H9 (cell line): ENCODE data around the gene STX11. TPM values are rescaled to one million over a fixed set of nuclear protein-coding genes. Genes with fewer than 3 reads are reported as not detected.

ENCODE experiments used
- DNase-seq: peaks from one replicate; pipeline ENCODE4 v3.0.0-alpha.2; 2017
- H2AFZ ChIP-seq: one replicate; pipeline ENCODE4 v1.6.1; 2013; ENCODE audit warnings: mild to moderate bottlenecking, low read length, control low read depth, moderate library complexity
- H2AK5ac ChIP-seq: 2 replicates; pipeline ENCODE4 v1.6.1; 2013; ENCODE audit warnings: low read length, control low read depth, mixed read lengths; ENCODE audit not compliant: insufficient read length
- H2BK120ac ChIP-seq: one replicate; pipeline ENCODE4 v1.6.1; 2013; ENCODE audit warnings: low read depth, mild to moderate bottlenecking, low read length, control low read depth, inconsistent platforms; ENCODE audit not compliant: poor library complexity, severe bottlenecking
- H2BK12ac ChIP-seq: 2 replicates; pipeline ENCODE4 v1.6.1; 2013; ENCODE audit warnings: low read length, control low read depth, mixed read lengths, low read depth; ENCODE audit not compliant: insufficient read length
- H2BK15ac ChIP-seq: 2 replicates; pipeline ENCODE4 v1.6.1; 2013; ENCODE audit warnings: low read depth, low read length, control low read depth
- H2BK20ac ChIP-seq: one replicate; pipeline ENCODE4 v1.6.1; 2013; ENCODE audit warnings: low read depth, mild to moderate bottlenecking, low read length, control low read depth, inconsistent platforms; ENCODE audit not compliant: poor library complexity, severe bottlenecking
- H2BK5ac ChIP-seq: 2 replicates; pipeline ENCODE4 v1.6.1; 2013; ENCODE audit warnings: low read length, control low read depth, mixed read lengths; ENCODE audit not compliant: insufficient read length
- H3K14ac ChIP-seq: 2 replicates; pipeline ENCODE4 v1.6.1; 2013; ENCODE audit warnings: low read length, control low read depth; ENCODE audit not compliant: insufficient read depth
- H3K18ac ChIP-seq: 2 replicates; pipeline ENCODE4 v1.6.1; 2013; ENCODE audit warnings: low read depth, mild to moderate bottlenecking, mixed read lengths, low read length, control low read depth; ENCODE audit not compliant: insufficient read length
- H3K23ac ChIP-seq: 2 replicates; pipeline ENCODE4 v1.6.1; 2013; ENCODE audit warnings: low read length, control low read depth, mixed read lengths, low read depth; ENCODE audit not compliant: insufficient read length
- H3K23me2 ChIP-seq: 2 replicates; pipeline ENCODE4 v1.6.1; 2013; ENCODE audit warnings: low read depth, mild to moderate bottlenecking, mixed read lengths, low read length, control low read depth; ENCODE audit not compliant: insufficient read length, poor library complexity, severe bottlenecking
- H3K27ac ChIP-seq: 2 replicates; pipeline ENCODE4 v1.5.1; 2013; ENCODE audit warnings: low read length, control low read depth, mixed read lengths, low read depth; ENCODE audit not compliant: insufficient read length
- H3K27me3 ChIP-seq: 2 replicates; pipeline ENCODE4 v1.6.1; 2013; ENCODE audit warnings: low read length, control low read depth, inconsistent platforms; ENCODE audit not compliant: insufficient read depth
- H3K4ac ChIP-seq: 2 replicates; pipeline ENCODE4 v1.6.1; 2013; ENCODE audit warnings: low read depth, mild to moderate bottlenecking, control low read depth, inconsistent platforms, low read length, moderate library complexity
- H3K4me1 ChIP-seq: 2 replicates; pipeline ENCODE4 v1.6.1; 2013; ENCODE audit warnings: low read length, control low read depth, inconsistent platforms; ENCODE audit not compliant: insufficient read depth
- H3K4me2 ChIP-seq: 2 replicates; pipeline ENCODE4 v1.6.1; 2013; ENCODE audit warnings: low read length, control low read depth, mixed read lengths; ENCODE audit not compliant: insufficient read length, insufficient read depth
- H3K56ac ChIP-seq: 2 replicates; pipeline ENCODE4 v1.6.1; 2013; ENCODE audit warnings: low read depth, mild to moderate bottlenecking, mixed read lengths, low read length, control low read depth; ENCODE audit not compliant: insufficient read length
- H3K79me1 ChIP-seq: 2 replicates; pipeline ENCODE4 v1.6.1; 2013; ENCODE audit warnings: low read depth, mild to moderate bottlenecking, moderate library complexity, low read length, control low read depth, inconsistent platforms; ENCODE audit not compliant: insufficient read depth, poor library complexity, severe bottlenecking
- H3K79me2 ChIP-seq: 2 replicates; pipeline ENCODE4 v1.6.1; 2013; ENCODE audit warnings: low read length, control low read depth, inconsistent platforms; ENCODE audit not compliant: insufficient read depth
- H3K9ac ChIP-seq: 2 replicates; pipeline ENCODE4 v1.6.1; 2013; ENCODE audit warnings: low read length, control low read depth, mixed read lengths; ENCODE audit not compliant: insufficient read length; ENCODE audit errors: extremely low read depth
- H3K9me3 ChIP-seq: one replicate; pipeline ENCODE4 v1.6.1; 2013; ENCODE audit warnings: low read depth, low read length, inconsistent platforms; ENCODE audit not compliant: control insufficient read depth
- H3T11ph ChIP-seq: one replicate; pipeline ENCODE4 v1.6.1; 2013; ENCODE audit warnings: mild to moderate bottlenecking, low read length, control low read depth, inconsistent platforms
- H4K20me1 ChIP-seq: one replicate; pipeline ENCODE4 v1.6.1; 2013; ENCODE audit not compliant: control insufficient read depth, insufficient read length, insufficient read depth
- H4K5ac ChIP-seq: 2 replicates; pipeline ENCODE4 v1.6.1; 2013; ENCODE audit warnings: low read depth, mild to moderate bottlenecking, mixed read lengths, low read length, control low read depth; ENCODE audit not compliant: insufficient read length
- H4K8ac ChIP-seq: replicated peaks from 2 replicates; pipeline ENCODE4 v1.6.1; 2013; ENCODE audit warnings: low read length, control low read depth, mixed read lengths, low read depth; ENCODE audit not compliant: insufficient read length
- H4K91ac ChIP-seq: 2 replicates; pipeline ENCODE4 v1.6.1; 2013; ENCODE audit warnings: low read depth, mild to moderate bottlenecking, moderate library complexity, mixed read lengths, low read length, control low read depth; ENCODE audit not compliant: insufficient read length
- H3K27ac Mint-ChIP-seq, 3 experiments: 2 replicates in 2 of 3; 3 replicates in 1 of 3; pipeline ENCODE4 v1.8.0; 2020 to 2021; ENCODE audit warnings: mixed read lengths in 3 of 3, mild to moderate bottlenecking in 1 of 3, moderate library complexity in 1 of 3
- H3K27me3 Mint-ChIP-seq: 2 replicates; pipeline ENCODE4 v1.8.0; 2021; ENCODE audit warnings: low read depth, mild to moderate bottlenecking, moderate library complexity, mixed read lengths
- H3K36me3 Mint-ChIP-seq, 3 experiments: 2 replicates in 2 of 3; 3 replicates in 1 of 3; pipeline ENCODE4 v1.8.0; 2020 to 2021; ENCODE audit warnings: low read depth in 3 of 3, mixed read lengths in 3 of 3; ENCODE audit not compliant: insufficient read depth in 1 of 3
- H3K4me1 Mint-ChIP-seq, 2 experiments: 2 replicates each; pipeline ENCODE4 v1.8.0; 2020; ENCODE audit warnings: mixed read lengths in 2 of 2
- H3K4me3 Mint-ChIP-seq, 2 experiments: 2 replicates in 1 of 2; 3 replicates in 1 of 2; pipeline ENCODE4 v1.8.0; 2020 to 2021; ENCODE audit warnings: mild to moderate bottlenecking in 2 of 2, mixed read lengths in 2 of 2, moderate library complexity in 1 of 2
- H3K9me3 Mint-ChIP-seq, 2 experiments: 2 replicates in 1 of 2; 3 replicates in 1 of 2; pipeline ENCODE4 v1.8.0; 2020; ENCODE audit warnings: mild to moderate bottlenecking in 2 of 2, mixed read lengths in 2 of 2, moderate library complexity in 1 of 2
- CTCF ChIP-seq: fragments of 200-600 bp; sonication (generic); conservative IDR thresholded peaks from 3 replicates; pipeline ENCODE4 v1.8.0; 2021; ENCODE audit warnings: antibody characterized with exemption, mild to moderate bottlenecking
- WGBS: extraction: QIAGEN DNeasy Blood & Tissue Kit; methylation state at CpG from one replicate; pipeline ENCODE4 v1.1.7; 2013; ENCODE audit warnings: missing lambda C conversion rate, low lambda C conversion rate, mixed read lengths; ENCODE audit not compliant: insufficient read length; ENCODE audit errors: extremely low coverage; 5-methylcytosine and 5-hydroxymethylcytosine counted together
- total RNA-seq: library from RNA; stranded (reverse); gene quantifications from 2 replicates; pipeline ENCODE4 v1.2.1, GENCODE V29; 2021

The STX11 gene
- total RNA-seq, 1 experiment from 2014 or later: 0.22 TPM

GRCh38 chr6:144133225-144133821 lies 17.0 kb upstream of the STX11 start:
- Histone ChIP-seq H3K4me1 (no peaks in the 10 kb centered on the region), H2BK120ac (no peak overlapping the region), H3K27me3 (no peaks in the 10 kb centered on the region), H3K9ac (no peak overlapping the region), H3K14ac (no peak overlapping the region), H2BK12ac (no peak overlapping the region), H4K8ac (no peak overlapping the region), H2BK20ac (no peak overlapping the region), H4K91ac (no peak overlapping the region), H2AK5ac (no peak overlapping the region), H3K23ac (no peak overlapping the region), H3K23me2 (no peaks in the 10 kb centered on the region), H3K18ac (no peak overlapping the region), H4K20me1 (no peaks in the 10 kb centered on the region), H3K9me3 (no peaks in the 10 kb centered on the region), H3K56ac (no peak overlapping the region), H3K4ac (no peak overlapping the region), H4K5ac (no peak overlapping the region), H2AFZ (no peak overlapping the region), H2BK15ac (no peak overlapping the region), H3K79me1 (no peaks in the 10 kb centered on the region), H3K27ac (no peak overlapping the region), H2BK5ac (no peak overlapping the region), H3K4me2 (no peak overlapping the region), H3K79me2 (no peaks in the 10 kb centered on the region), H3T11ph (no peak overlapping the region)
- Mint-ChIP-seq H3K4me3 (no peak overlapping the region), H3K36me3 (no peaks in the 10 kb centered on the region), H3K27ac (no peak overlapping the region), H3K4me1 (no peaks in the 10 kb centered on the region), H3K9me3 (no peaks in the 10 kb centered on the region), H3K27me3 (peaks cover 4% of the 10 kb centered on the region)
- TF ChIP-seq CTCF: no peak
- WGBS: 100% methylated on average over 2 of the region's 5 CpGs
- DNase-seq: no peak
